Nucleus accumbens (tissue), 56 donors: Measurements from ENCODE around the gene KRTAP13-4.

ENCODE experiments used
- DNase-seq, 56 donors: peaks; one replicate each; lab custom pipeline; 2025; lab: John Stamatoyannopoulos, UW

The KRTAP13-4 gene

GRCh38 chr21:30430170-30430655 lies at the start of gene KRTAP13-4:
Gene KRTAP13-4, plus strand, starts transcription at chr21:30430220. Its CDS starts 56 bp downstream, at chr21:30430276.
- no peak for DNase-seq

DNA sequence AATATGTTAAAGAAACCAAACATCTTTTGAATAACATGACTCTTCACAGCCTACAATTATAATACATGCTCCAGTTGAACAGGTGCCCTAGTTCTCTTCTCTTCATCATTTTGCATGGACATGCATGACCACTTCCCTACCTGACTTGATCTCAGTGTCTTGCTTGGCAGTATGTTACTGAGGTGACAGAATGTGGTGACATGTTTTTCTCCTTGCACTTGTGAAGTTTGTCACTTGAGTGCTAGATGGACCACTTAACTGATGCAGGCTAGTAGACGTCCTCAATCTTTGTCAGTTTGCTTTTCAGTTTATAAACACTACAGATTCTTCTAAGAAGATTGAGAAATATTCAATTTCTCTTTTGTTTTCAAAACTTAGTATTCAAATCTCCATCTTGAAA lies 47.8 kb upstream of the KRTAP13-4 start:
- no peak for DNase-seq

DNA sequence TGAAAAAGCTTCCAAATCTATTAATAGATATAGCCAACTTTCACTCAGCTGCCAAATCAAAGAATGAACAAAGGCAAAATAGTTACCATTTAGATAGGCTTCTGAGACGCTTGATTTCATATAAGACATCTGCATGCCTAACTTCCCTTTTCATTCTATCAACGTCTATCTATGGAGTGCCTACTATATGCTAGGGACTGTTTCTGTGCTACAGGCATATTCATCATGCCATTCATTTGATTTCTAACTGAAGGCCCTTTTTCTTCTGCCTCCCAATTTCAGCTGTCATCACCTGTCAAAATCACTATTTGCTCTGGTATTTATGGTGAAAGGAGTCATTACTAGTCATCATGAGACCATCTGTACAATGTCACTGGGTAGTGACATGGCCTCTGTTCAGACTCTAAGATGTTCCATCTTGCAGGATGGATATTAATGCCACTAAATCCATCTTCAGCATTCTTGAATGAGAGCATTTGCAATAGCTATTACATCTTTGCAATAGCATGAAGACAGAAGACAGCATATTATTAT lies 38.5 kb upstream of the KRTAP13-4 start:
- DNase-seq, result no peak

DNA sequence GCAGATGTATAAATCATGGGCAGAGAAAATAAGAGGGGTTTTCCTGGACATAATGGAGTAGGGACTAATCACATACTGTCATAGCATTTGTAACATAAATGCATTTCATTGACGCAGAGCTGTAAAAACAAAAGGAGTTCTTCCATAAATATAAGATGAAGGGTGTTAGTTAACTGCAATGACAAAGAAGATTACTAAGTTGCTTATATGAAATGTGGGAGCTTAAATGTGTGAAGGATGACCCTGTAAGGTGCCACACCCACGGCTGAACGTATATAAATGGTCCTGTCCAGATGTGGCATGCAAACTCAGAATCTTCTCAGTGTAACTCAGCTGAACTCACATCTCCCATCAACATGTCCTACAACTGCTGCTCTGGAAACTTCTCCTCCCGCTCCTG lies 34.3 kb upstream of the KRTAP13-4 start, which contains the start of gene KRTAP13-1:
TSS of gene KRTAP13-1 (plus strand) at position 301 of the 400 bp plus-strand sequence. CDS start at position 357, 56 bp downstream.
- no peak for DNase-seq

DNA sequence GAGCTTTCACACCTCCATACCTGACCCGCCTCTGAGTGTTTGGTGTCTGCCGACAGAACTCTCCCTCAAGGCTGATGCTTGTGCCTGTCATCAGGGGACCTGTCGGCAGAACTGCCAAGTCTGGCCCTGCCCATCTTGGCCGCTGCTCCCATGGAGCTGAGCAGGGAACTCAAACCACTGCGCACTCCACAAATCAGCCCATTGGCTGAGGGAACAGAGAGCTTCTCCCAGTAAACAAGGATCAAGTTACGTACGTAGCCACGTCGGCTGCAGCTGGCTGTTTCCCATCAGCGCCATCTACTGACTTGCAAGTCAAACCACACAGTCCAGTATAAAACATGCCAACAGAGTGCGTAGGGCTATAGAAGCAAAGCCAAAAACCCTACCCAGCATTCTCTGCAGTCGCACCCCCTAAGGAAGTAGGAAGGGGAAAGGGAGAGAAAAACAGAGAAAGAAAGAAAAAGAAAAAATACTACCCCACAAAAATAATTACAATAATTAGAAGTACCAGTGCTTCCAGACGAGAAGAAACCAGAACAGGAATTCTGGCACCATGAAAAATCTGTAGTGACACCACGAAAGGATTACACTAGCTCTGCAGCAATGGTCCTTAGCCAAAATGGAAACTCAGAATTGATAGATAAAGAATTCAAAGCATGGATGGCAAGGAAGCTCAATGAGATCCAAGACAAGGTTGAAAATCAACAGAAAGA lies 21.1 kb upstream of the KRTAP13-4 start:
- no peak for DNase-seq

DNA sequence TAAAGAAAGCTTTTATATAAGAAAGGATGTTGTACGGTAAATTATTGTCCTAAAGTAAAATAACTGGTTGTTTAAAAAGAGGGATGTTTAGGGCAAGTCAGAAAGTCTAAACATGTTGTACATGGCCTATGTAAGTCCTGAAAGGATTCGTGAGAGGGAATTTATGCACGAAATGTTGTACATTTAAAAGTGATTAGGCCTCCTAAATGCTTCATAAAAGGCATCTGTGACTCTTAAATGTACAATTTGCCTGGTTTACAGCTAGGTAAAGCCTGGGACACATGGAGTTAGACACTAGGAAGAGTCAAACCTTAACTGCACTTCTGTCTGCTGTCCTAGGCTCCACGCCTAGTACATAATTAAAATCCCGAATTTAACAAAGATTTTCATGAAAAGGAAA lies 14.0 kb upstream of the KRTAP13-4 start:
- no peak for DNase-seq

GRCh38 chr21:30425826-30426225 lies 4.2 kb upstream of the KRTAP13-4 start, which contains the start of gene KRTAP13-3:
Gene KRTAP13-3, minus strand, starts transcription at chr21:30425926. Its CDS starts 14 bp downstream, at chr21:30425912.
- DNase-seq, result no peak

- no peak for DNase-seq
These were observed 3.3 kb upstream of the KRTAP13-4 start for GRCh38 chr21:30426731-30427130.

DNA sequence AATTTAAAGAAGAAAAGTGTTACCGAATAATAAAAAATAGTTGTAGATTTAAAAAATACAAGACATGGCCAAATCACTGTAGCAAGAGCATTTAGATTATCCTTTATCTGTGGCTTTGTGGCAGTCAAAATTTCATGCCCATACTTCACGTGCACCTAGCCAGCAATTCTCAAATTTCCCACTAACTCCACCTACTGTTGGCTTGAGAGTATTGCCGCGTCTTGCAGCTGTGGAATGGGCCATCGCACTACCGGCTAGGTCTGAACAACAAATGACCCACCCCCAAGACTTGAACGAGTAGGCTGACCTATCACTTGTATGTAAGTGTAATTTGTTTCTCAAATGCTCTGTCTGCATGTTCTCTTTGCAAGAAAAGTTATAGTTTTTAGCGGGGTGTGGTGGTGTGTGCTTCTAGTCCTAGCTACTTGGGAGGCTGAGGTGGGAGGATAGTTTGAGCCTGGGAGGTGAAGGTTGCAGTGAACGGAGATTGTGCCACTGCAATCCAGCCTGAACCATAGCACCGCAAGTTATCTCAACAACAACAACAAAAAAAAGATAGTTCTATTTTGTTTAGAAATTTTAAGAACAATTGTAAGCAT lies 4.1 kb downstream of the KRTAP13-4 start:
- DNase-seq, result peak in 2 of 56 donors; percentile 0 to 5

DNA sequence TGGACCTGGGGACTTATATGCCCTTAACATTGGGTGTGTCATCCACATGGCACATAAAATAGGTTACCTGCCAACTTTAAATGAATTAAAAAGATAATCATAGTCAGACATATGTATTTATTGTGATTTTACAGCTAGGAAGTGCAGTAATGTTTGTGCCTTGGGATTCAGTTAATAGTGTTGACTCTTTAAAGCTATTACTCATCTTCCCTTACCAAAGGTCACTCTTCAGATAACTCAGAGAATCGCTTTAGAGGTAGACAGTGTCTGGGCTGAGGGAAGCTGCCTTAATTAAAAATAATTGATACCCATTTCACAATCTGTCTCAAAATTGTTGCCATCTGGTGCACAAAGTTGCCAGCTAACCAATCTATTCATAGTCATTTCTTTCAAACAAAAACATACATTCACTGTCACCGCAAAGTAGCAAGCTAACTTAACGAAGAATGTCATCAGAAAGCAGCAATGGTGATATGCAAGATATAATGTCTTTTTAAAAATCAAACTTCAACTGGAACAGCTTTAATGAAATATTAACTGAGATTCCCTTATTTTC lies 7.1 kb downstream of the KRTAP13-4 start:
- DNase-seq, result no peak

- no peak for DNase-seq
These were observed 10.0 kb downstream of the KRTAP13-4 start, which contains the start of gene KRTAP15-1 for GRCh38 chr21:30439975-30440374. Gene KRTAP15-1, plus strand, starts transcription at chr21:30440275. Its CDS starts 53 bp downstream, at chr21:30440328.

- no peak for DNase-seq
These were observed 13.2 kb downstream of the KRTAP13-4 start for GRCh38 chr21:30443226-30443625.

DNA sequence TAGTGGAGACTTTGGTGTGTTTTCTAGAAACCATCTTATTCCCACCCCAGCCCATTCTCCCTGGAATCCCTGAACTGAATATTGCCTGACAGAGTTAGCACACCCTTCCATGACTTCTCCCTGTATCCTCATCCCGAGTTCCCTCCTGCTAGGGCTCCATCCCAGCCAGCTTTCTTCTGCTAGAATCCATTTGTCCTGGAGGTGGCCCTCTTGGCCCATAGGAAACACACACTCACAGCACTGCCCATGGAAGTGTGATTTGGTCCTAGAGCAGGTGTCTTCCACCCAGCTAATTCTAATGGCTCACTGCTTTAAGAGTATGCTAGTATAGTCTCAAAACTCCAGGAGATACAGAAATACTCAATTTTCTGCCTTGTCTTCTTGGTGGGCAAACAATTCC lies 14.2 kb downstream of the KRTAP13-4 start:
- no peak for DNase-seq

GRCh38 chr21:30447056-30447455 lies 17.0 kb downstream of the KRTAP13-4 start:
- no peak for DNase-seq

GRCh38 chr21:30448514-30448913 lies 18.5 kb downstream of the KRTAP13-4 start:
- DNase-seq, result no peak

- DNase-seq, result no peak
These were observed 33.7 kb downstream of the KRTAP13-4 start for GRCh38 chr21:30463713-30464112.

DNA sequence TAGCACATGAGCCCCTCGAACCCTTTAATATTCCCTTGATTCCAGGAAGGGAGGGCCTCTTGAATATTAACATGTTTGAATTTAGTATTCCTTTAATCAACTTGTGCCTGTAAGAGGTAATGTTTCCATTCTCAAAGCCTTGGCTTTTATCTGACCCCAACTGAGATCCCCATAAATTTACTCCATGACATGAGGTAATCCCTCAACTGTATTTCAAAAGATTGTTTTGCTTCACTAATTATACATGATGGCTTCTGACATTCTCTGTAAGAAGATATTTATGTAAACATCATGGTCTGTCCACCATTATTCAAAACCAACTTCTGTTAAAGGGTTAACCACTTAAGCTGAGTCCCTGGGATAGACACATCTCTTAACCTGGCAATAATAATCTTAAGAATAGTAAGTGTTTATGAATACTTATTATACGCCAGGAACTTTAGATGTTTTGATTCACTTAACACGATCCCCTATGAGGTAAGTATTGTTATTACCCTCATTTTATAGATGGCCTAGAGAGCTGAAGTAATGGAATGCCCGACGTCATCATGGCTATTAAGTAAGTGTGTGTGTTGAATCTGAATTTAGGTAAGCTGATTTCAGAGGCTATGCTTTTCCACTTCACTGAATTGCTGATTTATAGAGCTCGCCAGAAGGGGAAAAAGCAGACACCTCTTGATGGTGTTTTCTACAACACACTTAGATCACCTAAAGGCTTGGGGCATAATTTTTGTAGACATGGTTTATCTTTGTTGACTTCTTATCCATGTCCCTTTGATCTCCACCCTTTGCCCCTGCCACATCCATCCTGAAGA lies 39.1 kb downstream of the KRTAP13-4 start:
- no peak for DNase-seq

GRCh38 chr21:30478004-30478403 lies 48.0 kb downstream of the KRTAP13-4 start:
- DNase-seq, result no peak

GRCh38 chr21:30479259-30479658 lies 49.2 kb downstream of the KRTAP13-4 start:
- DNase-seq, result no peak

- DNase-seq, result no peak
These were observed 50.1 kb downstream of the KRTAP13-4 start, which contains the start of gene KRTAP19-1 for GRCh38 chr21:30480145-30480544. Gene KRTAP19-1, minus strand, starts transcription at chr21:30480367. Its CDS starts 50 bp downstream, at chr21:30480317.
